ENCODE results near the gene CHN2.

CHN2 gene

DNA sequence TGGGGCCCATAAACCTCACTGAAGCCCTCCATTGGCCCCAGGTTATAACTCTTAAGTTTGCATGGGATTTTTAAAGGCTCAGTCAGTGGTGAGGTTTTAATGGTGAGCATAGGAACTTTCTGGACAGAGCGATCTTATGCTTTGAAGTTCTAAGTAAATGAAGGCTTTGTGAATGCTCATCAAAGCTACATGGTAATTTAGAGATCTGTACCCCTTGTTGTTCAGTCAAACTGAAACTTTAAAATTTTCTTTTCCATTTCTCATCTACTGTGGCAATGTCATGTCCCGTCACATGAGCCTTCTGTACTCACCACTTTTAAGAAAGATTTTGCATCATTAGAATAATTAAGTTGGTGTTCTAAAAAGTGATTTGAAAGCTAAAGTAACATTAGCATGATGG is 39.9 kb downstream of the CHN2 start:
- Histone ChIP-seq H3K27me3 (ENCODE audit: low read length) (no peaks in the 10 kb centered on the region), H3K4me3 (ENCODE audit: insufficient read depth, low read length, poor library complexity, severe bottlenecking) (no peak overlapping the region), H3K36me3 (ENCODE audit: low read length) (no peaks in the 10 kb centered on the region), H3F3A (ENCODE audit: insufficient read depth) (no peaks in the 10 kb centered on the region), H3K79me2 (ENCODE audit: insufficient read depth, low read length) (no peaks in the 10 kb centered on the region), H2AFZ (ENCODE audit: low read depth, low read length, severe bottlenecking) (no peak overlapping the region), H3K9me3 (ENCODE audit: insufficient read depth, low read length) (no peaks in the 10 kb centered on the region), H3K9ac (ENCODE audit: low read length) (no peak overlapping the region), H3K27ac (ENCODE audit: low read depth, low read length) (no peak overlapping the region), H4K20me1 (ENCODE audit: low read depth, low read length) (no peaks in the 10 kb centered on the region), H3K4me2 (ENCODE audit: low read depth, low read length, poor library complexity, severe bottlenecking) (no peak overlapping the region), H3K9me2 (replicated peaks; ENCODE audit: insufficient read depth, low read length) (no peaks in the 10 kb centered on the region)
- TF ChIP-seq, protein P1, sequence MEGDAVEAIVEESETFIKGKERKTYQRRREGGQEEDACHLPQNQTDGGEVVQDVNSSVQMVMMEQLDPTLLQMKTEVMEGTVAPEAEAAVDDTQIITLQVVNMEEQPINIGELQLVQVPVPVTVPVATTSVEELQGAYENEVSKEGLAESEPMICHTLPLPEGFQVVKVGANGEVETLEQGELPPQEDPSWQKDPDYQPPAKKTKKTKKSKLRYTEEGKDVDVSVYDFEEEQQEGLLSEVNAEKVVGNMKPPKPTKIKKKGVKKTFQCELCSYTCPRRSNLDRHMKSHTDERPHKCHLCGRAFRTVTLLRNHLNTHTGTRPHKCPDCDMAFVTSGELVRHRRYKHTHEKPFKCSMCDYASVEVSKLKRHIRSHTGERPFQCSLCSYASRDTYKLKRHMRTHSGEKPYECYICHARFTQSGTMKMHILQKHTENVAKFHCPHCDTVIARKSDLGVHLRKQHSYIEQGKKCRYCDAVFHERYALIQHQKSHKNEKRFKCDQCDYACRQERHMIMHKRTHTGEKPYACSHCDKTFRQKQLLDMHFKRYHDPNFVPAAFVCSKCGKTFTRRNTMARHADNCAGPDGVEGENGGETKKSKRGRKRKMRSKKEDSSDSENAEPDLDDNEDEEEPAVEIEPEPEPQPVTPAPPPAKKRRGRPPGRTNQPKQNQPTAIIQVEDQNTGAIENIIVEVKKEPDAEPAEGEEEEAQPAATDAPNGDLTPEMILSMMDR (IDR thresholded peaks at IDR 0.05; ENCODE audit: insufficient read depth, low read length, poor library complexity, severe bottlenecking): no peak
- TF ChIP-seq EZH2phosphoT487 (conservative IDR thresholded peaks at IDR 0.05; ENCODE audit: low read length): no peak

DNA sequence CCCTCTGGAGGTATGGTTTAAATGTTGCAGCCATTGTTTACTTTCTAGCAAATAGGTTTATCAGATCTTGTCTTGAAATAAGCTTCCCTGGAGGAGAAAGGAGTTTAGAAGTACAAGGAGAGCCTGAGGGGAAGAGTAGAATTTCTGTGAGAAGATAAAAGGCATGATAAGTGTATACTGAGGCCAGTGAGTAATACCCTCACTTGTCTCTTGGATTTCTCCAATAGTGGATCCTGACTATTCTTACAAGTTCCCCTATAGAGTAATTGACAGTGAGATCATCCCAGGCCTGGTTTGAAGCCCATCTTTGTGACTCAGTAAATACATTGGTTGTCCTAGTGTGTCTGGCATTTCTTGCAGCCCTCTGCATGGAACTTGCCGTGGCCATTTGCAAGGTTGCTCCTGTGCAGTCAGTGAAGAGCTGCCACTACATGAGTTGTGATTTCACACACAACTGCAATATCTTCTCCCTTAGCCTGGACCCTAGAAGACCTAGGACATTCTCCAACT is 41.6 kb downstream of the CHN2 start:
- H3K79me2 ChIP-seq (ENCODE audit: insufficient read depth, low read length): no peaks in the 10 kb centered on the region
- peaks cover 5% of the 10 kb centered on the region; the same call in 1 of the 2 replicates for H3K9me3 ChIP-seq (ENCODE audit: insufficient read depth, low read length)
- H3K27ac ChIP-seq (ENCODE audit: low read depth, low read length): no peak overlapping the region
- TF ChIP-seq, protein P1 (IDR thresholded peaks at IDR 0.05; ENCODE audit: insufficient read depth, low read length, poor library complexity, severe bottlenecking): no peak
- TF ChIP-seq EZH2phosphoT487 (conservative IDR thresholded peaks at IDR 0.05; ENCODE audit: low read length): no peak
- no peaks in the 10 kb centered on the region for H3K36me3 ChIP-seq (ENCODE audit: low read length)
- H3K27me3 ChIP-seq (ENCODE audit: low read length): no peaks in the 10 kb centered on the region
- H4K20me1 ChIP-seq (ENCODE audit: low read depth, low read length): no peaks in the 10 kb centered on the region
- H3K9ac ChIP-seq (ENCODE audit: low read length): no peak overlapping the region
- no peak overlapping the region for H3K4me2 ChIP-seq (ENCODE audit: low read depth, low read length, poor library complexity, severe bottlenecking)
- no peaks in the 10 kb centered on the region for H3F3A ChIP-seq (ENCODE audit: insufficient read depth)
- no peaks in the 10 kb centered on the region for H3K9me2 ChIP-seq (replicated peaks; ENCODE audit: insufficient read depth, low read length)
- no peak overlapping the region for H2AFZ ChIP-seq (ENCODE audit: low read depth, low read length, severe bottlenecking)
- no peak overlapping the region for H3K4me3 ChIP-seq (ENCODE audit: insufficient read depth, low read length, poor library complexity, severe bottlenecking)

DNA sequence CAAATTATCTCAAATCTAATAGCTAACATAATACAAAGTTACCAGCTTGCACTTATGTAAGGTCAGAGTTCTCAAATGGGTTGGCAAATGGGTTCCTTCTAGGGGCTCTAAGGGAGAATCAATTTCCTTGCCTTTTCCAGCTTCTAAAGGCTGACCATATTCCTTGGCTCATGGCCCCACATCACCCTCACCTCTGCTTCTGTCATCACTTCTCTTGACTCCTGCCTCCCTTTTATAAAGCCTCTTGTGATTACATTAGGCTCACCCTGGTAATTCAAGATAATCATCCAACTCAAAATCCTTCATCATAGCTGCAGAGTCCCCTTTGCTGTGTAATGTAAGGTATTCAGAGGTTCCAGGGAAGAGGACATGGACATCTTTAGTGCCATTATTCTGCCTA is 42.1 kb downstream of the CHN2 start:
- H3K4me3 ChIP-seq (ENCODE audit: insufficient read depth, low read length, poor library complexity, severe bottlenecking): no peak overlapping the region

More for the DNA sequence above, 42.1 kb downstream of the CHN2 start:
- no peaks in the 10 kb centered on the region for H3K27me3 ChIP-seq (ENCODE audit: low read length)
- TF ChIP-seq EZH2phosphoT487 (conservative IDR thresholded peaks at IDR 0.05; ENCODE audit: low read length): no peak
- TF ChIP-seq, protein P1 (IDR thresholded peaks at IDR 0.05; ENCODE audit: insufficient read depth, low read length, poor library complexity, severe bottlenecking): no peak
- H3K4me2 ChIP-seq (ENCODE audit: low read depth, low read length, poor library complexity, severe bottlenecking): no peak overlapping the region
- H3K9ac ChIP-seq (ENCODE audit: low read length): no peak overlapping the region
- no peaks in the 10 kb centered on the region for H4K20me1 ChIP-seq (ENCODE audit: low read depth, low read length)
- no peaks in the 10 kb centered on the region for H3F3A ChIP-seq (ENCODE audit: insufficient read depth)
- no peaks in the 10 kb centered on the region for H3K79me2 ChIP-seq (ENCODE audit: insufficient read depth, low read length)
- peaks cover 10% of the 10 kb centered on the region; the same call in 1 of the 2 replicates for H3K9me3 ChIP-seq (ENCODE audit: insufficient read depth, low read length)
- H3K9me2 ChIP-seq (replicated peaks; ENCODE audit: insufficient read depth, low read length): no peaks in the 10 kb centered on the region
- no peak overlapping the region for H2AFZ ChIP-seq (ENCODE audit: low read depth, low read length, severe bottlenecking)
- H3K36me3 ChIP-seq (ENCODE audit: low read length): no peaks in the 10 kb centered on the region
- H3K27ac ChIP-seq (ENCODE audit: low read depth, low read length): no peak overlapping the region
